Fibroblast of mammary gland (primary cell): ENCODE results near the gene UBE2I.

Experiments
- DNase-seq: peaks from one replicate; pipeline ENCODE4 v3.0.0-alpha.2; 2010; ENCODE audit warnings: low read depth
- H3K4me3 ChIP-seq: 2 replicates; pipeline ENCODE4 v1.5.1; 2011; ENCODE audit warnings: low read depth, mild to moderate bottlenecking, low read length, moderate library complexity; ENCODE audit not compliant: control insufficient read depth
- CTCF ChIP-seq: conservative IDR thresholded peaks from 2 replicates; pipeline ENCODE4 v1.5.1; 2011; ENCODE audit warnings: low read depth, low read length, inconsistent platforms; ENCODE audit not compliant: control insufficient read depth, insufficient read depth

Gene UBE2I

DNA sequence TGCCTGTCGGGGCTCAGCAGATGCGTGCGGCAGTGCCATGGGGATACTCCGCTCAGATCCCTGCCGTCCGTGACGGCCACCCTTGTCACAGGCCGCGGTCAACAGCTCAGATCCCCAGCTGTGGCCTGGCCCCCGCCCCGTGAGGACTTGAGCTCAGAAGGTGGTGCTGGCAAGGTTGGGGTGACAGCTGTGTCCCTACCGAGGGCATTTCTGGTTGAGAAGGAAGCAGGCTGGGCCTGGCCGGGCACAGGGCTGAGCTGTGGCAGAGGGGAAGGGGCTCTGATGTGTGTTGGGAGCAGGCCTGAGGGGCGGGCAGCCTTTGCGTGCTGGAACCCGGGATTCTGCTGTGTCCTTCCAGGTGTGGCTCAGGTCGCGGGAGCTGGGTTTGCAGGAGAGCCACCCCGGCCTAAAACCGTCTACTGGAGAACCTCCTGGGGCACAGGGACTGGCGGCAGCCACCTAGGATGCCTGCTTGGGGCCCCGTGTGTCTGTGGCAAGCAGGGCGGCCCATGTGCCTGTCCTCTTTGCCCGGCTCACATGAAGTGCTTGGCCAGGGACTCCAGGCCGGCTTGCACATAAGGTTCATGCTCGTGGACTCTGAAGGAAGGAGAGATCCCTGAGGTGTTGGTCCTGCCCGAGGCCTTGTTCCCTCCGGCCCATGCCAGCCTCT is 5.1 kb downstream of the UBE2I start:
- TF ChIP-seq CTCF = no peak
- no peak for DNase-seq
- H3K4me3 ChIP-seq = no peak overlapping the region

GRCh38 chr16:1315081-1316032 is 5.9 kb downstream of the UBE2I start:
- no peak for TF ChIP-seq CTCF
- no peak for DNase-seq
- H3K4me3 ChIP-seq = no peak overlapping the region

GRCh38 chr16:1316033-1316405 is 6.6 kb downstream of the UBE2I start:
- no peak for TF ChIP-seq CTCF
- no peak for DNase-seq
- no peak overlapping the region for H3K4me3 ChIP-seq

DNA sequence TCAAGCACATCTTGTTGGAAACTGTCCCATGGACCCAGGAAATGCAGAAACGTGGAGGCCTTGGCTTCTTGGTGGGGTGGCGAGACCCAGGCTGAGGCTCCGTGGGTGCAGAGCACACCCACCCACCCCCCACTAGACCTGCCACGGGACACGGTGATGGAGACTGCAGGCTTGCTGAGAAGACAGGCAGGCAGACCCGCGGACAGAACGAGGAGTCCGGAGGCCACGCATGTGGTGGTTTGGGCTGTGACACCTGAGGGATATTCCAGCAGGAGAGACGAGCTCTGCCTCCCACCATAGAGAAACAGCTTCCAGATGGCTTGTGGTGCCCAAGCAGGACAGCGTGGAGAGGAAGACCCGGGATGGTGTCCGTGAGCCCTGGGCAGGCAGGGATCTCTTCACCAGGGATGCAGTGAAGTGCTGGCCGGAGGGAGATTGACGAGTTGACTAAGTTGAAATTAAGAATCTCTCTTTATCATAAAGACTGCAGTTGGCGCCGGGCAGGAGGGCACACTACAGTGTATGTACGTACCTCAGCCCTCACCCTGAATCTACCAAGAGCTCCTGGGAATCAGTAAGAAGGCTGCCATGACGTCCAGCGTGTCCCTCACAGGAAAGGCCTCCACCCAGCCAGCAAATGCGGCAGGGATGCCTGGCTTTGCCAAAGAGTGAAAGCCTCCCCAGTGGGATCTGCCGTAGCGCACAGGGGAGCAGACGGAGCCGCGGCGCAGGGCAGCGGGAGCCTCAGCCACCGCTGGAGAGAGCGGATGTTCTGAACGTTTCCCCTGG is 8.2 kb downstream of the UBE2I start:
- no peak for DNase-seq
- no peak overlapping the region for H3K4me3 ChIP-seq
- no peak for TF ChIP-seq CTCF

DNA sequence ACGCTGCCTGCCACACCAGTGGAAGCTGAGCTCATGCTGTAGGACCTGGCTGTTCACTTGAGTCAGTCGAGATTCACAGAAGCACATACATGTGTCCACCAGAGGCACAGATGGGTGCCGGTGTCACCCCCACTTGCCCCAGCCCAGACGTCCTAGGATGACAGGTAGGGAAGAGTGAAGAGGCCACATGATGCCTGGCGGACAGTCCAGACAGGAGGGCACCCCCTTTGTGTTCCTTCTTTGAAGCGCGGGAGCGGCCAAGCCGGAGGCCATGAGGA is 8.8 kb downstream of the UBE2I start:
- no peak for DNase-seq
- TF ChIP-seq CTCF = no peak
- no peak overlapping the region for H3K4me3 ChIP-seq

DNA sequence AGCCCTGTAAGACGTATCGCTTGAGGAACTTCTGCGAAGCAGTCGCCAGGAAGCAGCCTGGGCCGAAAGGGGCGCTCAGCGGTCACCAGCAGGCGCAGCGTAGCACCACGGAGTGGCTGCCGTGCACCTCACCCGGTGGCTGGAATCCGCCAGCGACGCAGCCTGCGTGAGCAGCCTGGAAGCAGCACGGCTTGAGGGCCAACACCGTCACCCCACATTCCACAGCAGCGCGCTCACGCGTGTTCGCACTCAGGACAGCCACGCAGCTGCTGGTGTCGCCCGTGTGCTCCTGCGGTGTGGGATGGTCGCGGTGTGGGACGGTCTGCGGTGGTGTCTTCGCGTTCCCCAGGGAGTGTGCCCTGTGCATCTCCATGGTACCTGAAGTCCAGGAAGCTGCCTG is 9.6 kb downstream of the UBE2I start:
- H3K4me3 ChIP-seq = no peak overlapping the region
- no peak for DNase-seq
- TF ChIP-seq CTCF = no peak
